Activated T-cell treated with anti-CD3 and anti-CD28 coated beads for 4 hours (primary cell): ENCODE measurements around the gene EVA1B.

ENCODE experiments used
- DNase-seq: peaks from one replicate; pipeline ENCODE4 v3.0.0-alpha.2; 2020

EVA1B gene

DNA sequence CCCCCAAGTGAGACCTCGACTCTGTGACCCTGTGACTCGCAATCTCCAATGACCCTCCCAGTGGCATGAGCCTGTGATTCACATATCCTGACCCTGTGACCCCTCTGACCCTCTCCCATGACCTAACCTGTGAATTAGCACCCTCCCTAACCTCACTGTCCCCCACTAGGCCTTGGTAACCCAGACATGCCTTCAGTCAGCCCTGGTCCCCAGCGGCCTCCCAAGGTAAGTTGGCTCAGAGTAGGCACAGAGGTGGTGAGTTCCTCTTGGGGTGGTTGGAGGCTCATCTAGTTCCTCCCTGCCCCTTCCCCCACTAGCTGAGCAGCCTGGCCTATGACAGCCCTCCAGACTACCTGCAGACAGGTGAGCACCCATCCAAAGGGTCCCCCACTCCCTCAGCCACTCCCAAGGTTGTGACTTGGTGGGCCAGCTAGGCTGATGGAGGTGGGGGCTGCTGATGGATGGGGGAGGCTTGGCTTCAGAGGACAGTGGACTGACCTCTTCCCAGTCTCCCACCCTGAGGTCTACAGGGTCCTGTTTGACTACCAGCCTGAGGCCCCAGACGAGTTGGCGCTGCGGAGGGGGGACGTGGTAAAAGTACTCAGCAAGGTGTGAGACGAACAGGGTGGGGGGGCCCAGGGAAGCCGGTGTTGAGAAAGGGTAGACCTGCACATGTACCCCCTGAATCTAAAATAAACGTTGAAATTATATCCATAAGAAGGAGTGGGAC, 15.7 kb downstream of the EVA1B start:
- DNase-seq: no peak

DNA sequence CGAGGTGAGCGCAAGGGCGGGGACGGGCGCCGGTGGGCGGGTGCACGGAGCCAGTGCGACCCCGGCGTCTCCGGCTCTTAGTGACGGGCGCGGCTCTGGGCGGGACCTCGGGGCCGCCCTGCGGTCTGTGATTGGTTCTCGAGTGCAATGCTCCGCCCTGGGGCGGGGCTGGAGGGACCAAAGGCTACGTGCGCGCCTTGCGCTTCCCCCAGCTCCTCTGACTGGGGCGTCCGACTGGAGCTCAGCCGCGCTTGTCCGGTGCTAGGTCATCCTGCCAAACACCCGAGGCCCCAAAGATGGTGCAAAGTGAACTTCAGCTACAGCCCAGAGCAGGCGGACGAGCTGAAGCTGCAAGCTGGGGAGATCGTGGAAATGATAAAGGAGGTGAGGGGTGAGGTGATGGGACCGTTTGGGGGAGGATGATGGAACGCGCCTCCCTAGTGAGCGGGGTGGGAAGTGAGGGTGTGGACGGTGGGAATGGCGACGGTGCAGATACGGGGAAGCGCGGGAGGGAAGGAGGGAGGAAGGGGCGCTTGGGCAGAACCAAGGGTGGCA, 16.5 kb downstream of the EVA1B start:
- peak; percentile 85 for DNase-seq

DNA sequence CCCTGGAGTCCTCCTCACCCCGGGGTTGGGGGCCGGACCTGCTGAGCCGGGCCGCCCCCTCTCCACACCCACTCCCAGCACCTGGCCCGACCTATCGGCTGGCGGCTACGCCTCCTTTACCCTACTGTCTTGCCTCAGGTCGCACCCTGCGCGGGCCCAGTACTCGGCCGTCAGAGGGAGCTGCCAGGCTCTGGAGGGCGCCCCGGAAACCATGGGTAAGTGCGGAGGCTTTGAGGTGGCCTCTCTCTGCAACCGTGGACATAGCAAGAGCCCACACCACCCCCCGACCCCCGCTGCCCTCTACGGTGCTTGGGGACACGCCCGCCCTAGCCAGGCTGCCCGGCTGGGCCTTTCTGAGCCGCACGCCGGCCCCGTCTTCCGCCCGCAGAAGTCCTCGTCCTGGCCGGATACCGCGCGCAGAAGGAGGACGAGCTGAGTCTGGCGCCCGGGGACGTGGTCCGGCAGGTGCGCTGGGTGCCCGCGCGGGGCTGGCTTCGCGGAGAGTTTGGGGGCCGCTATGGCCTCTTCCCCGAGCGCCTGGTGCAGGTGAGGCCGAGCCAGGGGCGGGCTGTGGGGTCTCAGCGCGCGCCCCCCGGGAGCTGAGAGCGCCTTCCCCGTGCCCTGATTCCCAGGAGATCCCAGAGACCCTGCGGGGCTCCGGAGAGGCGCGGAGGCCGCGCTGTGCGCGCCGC, 17.1 kb downstream of the EVA1B start, which contains the start of gene SH3D21:
Gene SH3D21 (plus strand): TSS at position 159 of the 692 bp plus-strand sequence. CDS start 53 bp downstream, at position 212.
- DNase-seq: peak; percentile 32

DNA sequence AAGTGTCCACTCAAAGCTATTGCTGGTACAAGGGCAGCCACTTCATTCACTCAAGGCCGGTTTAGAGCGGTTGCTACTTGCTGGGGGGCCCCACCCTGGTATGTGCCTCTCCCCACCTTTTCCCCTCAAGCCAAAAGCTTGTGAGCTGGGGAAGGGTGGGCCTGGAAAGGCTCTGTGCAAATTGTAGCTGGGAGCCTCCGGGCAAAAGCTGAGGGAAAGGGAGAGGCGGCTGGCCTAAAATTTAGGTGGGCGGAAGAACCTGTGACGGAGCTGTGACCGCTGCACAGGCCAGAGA, 17.6 kb downstream of the EVA1B start:
- no peak for DNase-seq

DNA sequence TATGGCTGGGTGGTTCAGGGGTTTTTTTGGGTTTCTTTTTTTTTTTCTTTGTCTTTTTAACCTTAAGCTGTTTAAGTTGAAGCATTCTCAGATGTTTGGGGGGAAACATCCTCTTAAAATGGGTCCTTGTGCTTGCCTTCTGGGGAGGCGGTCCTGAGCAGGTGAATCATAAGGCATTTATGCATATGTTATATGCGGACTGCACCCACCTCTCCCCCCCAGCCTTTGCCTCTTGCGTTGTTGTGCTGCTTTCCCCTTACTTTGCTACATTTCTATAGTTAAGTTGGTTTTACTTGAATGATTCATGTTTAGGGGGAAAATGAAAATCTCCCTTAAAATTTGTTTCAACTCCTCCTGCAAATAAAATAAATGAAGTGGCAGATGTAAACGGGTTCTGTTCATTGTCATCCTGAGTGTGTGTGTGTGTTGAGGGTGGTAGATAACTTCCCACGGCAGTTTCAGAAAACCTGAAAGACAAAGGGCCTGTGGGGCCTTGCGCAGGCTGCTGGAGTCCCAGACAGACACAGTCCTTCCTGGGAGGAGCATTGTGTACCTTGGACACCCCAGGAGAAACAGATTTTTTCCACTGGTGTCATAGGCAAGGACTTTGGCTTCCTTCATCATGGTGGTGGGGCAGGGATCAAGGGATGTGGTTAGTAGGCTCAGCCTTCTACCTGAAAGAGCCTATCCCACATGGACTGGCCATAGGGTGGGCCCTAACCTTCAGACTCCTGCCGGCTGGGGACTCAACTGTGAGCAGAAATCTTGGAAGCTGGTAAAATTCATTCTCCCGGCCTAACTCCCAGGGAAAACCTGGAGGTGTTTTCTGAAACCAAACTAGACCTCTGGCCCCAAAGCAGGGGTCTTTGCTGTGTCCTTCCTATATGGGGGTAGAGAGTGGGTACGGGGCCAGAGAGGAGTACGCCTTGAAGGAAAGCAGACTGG, 18.2 kb downstream of the EVA1B start:
- no peak for DNase-seq

DNA sequence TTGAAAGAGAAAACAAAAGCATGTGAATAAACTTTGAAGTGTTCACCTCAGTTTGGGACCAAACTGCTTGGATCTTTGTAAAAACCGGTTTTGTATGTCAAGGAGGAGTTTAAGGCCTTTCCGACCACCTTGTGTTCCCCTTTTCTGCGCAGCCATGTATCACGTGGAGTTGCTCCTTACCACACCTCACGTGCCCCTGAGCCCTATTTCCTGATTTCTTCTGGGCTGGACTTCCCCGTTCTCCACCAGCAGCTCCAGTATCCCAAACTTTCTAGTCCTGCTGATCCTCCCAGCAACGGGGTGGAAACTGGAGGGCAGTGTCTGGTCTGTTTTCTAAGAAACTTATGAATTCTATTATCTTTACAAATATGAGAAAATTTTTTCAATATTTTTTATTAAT, 18.9 kb downstream of the EVA1B start:
- DNase-seq: no peak

DNA sequence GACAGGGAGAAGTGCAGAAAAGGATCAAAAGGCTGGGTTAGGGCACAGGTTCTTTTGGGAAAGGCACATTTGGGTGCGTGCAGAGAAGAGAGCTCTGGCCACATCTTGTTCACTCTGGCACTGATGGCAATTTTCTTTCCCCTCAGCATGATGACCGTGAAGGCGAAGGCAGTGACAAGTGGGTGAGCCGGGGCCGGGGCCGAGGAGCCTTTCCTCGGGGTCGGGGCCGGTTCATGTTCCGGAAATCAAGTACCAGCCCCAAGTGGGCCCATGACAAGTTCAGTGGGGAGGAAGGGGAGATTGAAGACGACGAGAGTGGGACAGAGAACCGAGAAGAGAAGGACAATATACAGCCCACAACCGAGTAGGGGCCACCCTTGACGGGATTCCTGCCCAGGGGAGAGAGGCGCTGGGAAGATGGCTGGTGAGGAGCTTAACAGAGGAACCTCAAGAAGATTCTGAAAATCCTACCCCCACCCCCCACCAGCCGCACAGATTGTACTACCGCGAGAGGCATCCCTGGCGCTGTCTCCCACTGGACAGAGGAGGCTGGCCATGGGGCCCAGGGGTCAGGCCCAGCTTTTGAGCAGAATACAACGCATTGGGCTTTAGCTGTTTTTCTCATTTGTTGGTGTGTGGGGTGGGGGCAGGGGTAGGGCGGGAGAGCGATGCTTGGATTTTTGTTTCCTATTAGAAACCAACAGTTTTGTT, 19.6 kb downstream of the EVA1B start:
- no peak for DNase-seq

DNA sequence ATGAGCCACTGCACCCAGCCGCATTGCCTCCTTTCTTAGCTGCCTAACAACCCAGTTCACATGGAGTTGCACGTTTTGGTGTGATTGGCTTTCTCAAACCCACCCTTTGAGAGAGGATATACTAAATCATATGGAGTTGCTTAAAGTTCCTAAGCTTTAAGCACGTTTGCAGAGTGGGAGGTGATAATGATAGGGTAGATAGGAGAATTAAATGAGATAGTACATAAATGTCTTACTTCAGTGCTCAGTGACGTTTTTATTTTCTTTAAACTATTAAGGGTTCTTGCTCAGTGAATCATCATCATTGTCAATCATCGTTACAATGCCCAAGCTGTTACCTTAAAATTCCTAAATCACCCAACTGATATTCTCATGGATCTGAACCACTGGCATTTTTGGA, 20.2 kb downstream of the EVA1B start:
- DNase-seq: no peak

DNA sequence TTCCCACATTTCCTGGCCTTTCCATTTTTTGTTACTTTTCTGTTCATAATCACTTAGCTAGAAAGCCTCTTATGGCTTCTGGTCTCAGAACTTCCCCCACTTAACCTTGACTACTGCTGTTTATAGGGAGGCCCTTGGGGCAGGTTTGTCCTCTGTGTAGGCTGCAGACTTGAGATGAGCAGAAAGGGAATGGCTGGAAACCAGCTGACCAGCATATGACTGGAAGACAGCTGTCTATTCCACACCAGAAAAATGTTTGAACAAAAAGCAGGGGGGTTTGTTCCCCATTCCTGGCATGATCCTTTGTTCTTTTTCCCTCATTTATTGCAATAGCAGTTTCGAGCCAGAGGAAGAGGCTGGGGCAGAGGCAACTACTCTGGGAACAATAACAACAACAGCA, 22.2 kb downstream of the EVA1B start:
- no peak for DNase-seq

DNA sequence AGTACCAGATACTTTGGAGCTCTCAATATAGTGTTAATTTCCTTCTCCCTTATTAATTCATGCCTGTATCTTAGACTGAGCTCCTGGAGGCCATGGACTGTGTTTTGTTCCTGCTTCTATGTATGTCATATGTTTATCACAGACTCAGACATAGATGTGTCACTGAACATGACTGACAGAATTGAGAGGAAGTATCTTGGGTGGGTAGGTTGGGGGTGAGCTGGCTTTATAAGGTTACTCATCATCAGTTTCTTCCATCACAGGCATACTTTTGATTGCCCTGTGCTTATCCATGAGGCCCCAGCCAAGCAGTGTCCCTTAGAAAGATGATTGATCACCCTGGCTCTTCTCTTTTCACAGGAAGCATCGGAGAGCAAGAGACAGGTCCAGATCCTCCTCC, 22.9 kb downstream of the EVA1B start:
- DNase-seq: no peak

DNA sequence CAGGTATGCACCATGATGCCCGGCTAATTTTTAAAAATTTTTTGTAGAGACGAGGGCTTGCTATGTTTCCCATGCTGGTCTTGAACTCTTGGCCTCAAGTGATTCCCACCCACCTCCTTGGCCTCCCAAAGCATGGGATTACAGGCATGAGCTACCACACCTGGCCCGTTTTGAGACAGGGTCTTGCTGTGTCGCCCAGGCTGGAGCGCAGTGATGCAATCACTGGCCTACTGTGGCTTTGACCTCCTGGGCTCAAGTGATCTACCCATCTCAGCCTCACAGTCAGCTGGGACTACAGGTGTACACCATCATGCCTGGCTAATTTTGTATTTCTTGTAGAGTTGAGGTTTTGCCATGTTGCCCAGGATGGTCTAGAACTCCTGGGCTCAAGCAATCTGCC, 24.8 kb downstream of the EVA1B start:
- no peak for DNase-seq

DNA sequence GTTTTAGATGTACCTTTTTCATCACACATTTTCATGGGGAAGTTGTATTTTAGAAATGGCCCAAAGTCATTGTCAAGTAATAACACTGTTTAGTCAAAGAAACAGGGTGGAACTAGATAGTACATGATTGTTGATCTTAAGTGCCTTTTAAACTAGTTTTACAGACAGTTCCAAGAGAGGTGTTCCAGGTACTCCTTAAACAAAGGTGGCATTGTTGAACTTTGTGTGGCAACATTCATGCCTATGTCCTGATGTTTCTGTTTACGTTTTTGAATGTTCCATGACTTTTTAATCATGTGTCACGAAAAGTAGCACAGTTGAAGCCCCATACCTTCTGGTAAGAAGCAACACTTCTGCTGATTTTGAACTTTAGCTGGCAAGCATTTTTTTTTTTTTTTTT, 26.4 kb downstream of the EVA1B start:
- DNase-seq: no peak

DNA sequence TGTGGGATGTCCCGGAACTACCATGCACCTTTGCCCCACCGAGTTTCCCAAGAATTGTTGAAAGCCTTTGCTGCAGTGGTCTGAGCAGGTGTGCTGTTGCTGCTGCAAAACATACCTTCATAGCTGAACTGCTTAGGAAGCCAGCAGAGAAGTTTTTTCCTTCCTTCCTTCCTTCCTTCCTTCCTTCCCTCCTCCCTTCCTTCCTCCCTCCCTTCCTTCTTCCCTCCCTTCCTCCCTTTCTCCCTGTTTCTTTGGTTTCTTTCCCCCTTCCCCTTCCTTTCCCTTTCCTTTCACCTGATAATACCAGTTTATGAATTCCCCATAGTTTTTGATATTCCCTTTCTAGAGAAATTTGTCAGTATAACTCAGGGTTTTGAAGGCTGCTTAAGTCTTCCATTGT, 28.1 kb downstream of the EVA1B start:
- no peak for DNase-seq

DNA sequence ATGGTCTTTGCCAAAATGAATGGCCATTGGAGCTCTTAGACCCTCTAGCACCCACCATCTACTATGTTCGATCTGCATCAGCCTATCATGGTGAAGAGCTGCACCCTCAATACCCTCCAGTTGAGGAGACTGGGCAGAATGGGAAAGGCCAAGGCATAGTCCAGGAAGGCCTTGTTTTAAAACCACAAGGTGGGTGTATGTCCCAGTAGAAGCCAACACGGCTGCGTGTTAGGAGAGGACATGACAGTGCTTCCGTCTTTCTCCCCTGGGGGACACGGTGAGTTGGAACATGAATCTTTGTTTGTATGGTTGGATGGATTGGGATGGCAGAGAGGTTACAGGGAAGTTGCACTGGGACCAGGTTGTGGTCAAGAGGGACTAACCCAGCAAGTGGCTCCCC, 35.9 kb downstream of the EVA1B start:
- no peak for DNase-seq

DNA sequence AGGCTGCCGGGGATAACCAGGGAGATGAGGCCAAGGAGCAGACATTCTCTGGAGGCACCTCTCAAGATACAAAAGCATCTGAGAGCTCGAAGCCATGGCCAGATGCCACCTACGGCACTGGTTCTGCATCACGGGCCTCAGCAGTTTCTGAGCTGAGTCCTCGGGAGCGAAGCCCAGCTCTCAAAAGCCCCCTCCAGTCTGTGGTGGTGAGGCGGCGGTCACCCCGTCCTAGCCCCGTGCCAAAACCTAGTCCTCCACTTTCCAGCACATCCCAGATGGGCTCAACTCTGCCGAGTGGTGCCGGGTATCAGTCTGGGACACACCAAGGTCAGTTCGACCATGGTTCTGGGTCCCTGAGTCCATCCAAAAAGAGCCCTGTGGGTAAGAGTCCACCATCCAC, 36.6 kb downstream of the EVA1B start:
- no peak for DNase-seq

DNA sequence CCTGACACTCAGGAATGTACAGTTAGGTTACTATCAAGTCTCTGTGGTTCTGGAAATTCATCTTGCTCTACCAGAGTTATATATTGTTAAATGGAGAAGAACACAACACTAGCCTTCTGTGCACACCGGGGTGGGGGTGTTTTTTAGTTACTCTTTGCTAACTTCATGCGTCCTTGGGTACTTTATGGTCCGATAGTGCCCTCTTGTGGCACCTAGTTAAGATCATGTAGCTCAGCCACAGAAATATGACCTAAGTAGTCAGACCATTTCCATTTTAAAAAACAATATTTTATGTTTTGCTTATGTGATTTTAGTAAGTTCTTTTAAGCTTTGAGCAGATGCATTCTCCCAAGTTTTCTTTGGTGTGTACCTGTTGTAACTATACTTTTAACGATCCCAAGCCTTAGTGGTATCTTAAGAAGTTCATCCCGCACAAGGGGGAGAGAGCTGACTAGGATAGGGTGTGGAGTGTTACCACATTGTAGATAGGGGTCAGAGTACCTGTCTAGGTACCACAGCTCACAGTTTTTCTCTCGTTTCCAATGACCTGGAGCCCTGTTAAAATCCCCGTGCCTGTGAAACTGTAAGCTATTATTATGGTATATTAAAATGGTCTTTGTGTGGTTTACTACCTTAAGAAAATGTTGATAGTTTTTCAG, 37.9 kb downstream of the EVA1B start:
- DNase-seq: peak; percentile 59

DNA sequence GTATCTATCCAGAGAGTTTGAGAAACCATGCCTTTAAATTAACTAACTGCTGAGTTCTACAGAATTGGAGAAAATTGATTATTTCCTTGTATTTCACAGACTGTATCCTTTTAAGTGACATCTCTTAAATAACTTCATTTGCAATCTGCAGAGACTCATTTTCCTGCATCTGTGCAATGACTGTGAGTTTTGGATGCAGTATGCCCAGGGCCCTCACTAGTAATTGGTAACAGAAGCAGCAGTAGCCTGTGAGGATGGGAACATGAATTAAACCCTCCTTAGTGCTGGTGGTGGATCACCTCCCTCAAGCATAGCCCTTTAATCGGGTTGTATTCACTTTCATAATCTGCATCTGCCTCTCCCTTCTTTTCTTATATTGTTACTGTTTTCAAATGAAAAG, 38.9 kb downstream of the EVA1B start:
- no peak for DNase-seq

DNA sequence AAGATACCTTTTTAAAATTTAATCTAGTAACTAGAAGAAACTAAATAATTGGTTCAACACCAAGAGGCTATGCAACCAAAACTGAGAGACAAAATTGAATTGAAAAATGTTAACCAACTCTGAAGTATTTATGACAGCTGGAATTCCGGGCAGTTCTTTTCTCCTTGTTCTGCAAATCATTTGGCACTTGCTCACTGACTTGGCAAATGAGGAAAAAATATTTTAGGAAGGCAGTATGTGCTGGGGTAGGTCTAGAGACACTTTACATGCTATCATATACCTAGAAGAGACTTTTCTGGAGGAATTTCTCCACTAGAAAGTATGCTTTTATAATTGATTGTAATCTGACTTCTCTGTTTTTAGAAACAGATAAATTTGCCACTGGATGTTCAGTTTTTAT, 39.4 kb downstream of the EVA1B start:
- no peak for DNase-seq

DNA sequence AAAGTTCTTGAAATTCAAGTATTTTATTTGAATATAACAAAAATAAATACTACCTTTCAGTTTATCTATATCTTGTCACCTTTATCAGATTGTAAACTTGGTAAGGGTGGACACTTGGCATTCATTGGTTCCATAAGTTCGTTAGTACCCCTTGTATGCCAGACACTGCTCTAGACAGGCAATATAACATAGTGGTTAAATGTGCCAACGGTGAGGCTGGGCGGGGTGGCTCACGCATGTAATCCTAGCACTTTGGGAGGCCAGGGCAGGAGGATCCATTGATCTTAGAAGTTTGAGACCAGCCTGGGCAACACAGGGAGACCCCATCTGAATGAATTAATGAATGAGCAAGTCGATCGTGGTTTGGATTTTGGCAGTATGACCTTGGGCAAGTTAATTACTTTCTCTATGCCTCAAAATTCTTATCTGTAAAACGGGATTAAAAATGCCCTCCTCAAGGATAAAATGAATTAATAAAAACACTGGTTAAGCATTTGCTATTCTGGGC, 43.6 kb downstream of the EVA1B start:
- DNase-seq: no peak

DNA sequence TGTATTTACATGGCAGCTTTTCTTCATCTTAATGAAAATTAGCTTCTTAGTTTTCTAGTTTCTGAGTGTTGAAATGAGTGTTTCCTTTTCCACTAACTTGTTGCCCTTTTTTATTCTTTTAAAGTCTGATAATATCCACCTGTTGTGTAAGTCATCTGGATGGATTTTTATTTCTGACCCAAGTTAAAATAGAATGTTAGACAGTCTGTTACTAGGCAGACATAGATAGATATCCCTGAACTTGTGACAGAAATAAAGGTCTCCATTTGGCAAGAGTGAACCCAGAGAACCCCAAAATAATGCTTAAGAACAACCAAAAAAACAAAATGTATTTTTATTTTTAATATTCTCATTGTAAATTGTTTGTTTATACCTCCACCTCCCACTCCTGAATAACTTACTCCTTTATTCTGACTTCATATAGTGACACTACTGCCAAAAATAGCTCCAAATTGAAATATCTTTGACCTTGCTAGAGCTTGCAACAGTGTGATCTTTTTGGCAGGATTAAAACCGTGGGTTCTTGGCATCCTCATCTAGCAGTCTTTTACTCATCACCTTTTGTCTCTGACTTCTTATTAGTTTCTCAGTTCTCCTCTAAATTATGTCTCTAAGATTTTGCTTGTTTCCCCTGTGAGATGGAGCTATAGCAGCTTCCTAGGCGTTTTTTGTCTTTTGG, 44.2 kb downstream of the EVA1B start:
- no peak for DNase-seq

DNA sequence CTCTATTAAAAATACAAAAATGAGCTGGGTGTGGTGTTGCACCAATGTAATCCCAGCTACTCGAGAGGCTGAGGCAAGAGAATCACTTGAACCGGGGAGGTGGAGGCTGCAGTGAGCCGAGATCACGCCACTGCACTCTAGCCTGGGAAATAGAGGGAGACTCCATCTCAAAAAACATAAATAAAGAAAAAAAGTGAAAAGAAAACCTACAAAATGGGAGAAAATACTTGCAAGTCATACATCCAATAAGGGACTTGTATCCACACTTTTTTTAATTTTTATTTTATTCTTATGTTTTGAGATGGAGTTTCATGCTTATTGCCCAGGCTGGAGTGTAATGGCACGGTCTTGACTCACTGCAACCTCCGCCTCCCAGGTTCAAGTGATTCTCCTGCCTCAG, 46.8 kb downstream of the EVA1B start:
- no peak for DNase-seq
